ENCODE measurements around the gene DAPL1. TPM values are rescaled to one million over a fixed set of nuclear protein-coding genes. Genes with fewer than 3 reads are reported as not detected.

Gene DAPL1
- total and polyA plus RNA-seq, 10 of the 15 experiments (the other 5 are each of a cell fraction or from before 2014, with no cell fraction given), result not detected

GRCh38 chr2:158841850-158842249, 46.7 kb downstream of the DAPL1 start (continued):
- TF ChIP-seq SRF (IDR thresholded peaks at IDR 0.05; ENCODE audit: low read depth in 2 of 2, low read length in 2 of 2) (no peak), SUPT20H (IDR thresholded peaks at IDR 0.05; ENCODE audit: borderline replicate concordance, control insufficient read depth, low read depth, low read length) (no peak), ASH2L (IDR thresholded peaks at IDR 0.05; ENCODE audit: borderline replicate concordance, low read depth) (no peak), BCLAF1 (IDR thresholded peaks at IDR 0.05) (no peak), ESRRA (IDR thresholded peaks at IDR 0.05; ENCODE audit: low read length) (no peak), USF2 (IDR thresholded peaks at IDR 0.05; ENCODE audit: borderline replicate concordance, low read depth, low read length) (no peak)

DNA sequence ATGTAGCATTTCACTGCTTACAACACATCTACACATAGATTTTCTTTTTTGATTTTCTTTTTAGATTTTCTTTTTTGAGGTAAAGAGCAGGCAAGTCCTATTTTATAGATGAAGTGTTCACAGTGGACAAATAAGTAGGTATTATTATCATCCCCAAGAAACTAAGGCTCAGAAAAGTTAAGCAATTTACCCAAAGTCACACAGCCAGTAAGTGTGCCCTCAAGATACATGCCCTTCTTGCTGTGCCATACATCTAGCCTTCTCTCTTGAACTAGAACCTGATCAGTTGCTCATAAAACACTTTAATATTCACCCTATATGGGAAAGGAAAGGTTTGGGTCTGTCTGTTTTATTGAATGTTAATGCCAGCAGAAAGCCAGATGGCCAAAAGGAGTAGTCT, 50.3 kb downstream of the DAPL1 start:
- DNase-seq (ENCODE audit: low read depth, low spot score) (no peak), FAIRE-seq (no peak), ATAC-seq (no peak)
- no TSS peak for BruUV-seq (replicated peaks)
- Histone ChIP-seq H3K4me3 (no peak overlapping the region), H3K27ac (ENCODE audit: control insufficient read depth, insufficient read depth) (no peak overlapping the region), H3K9me3 (replicated peaks; ENCODE audit: control insufficient read depth, insufficient read depth, low read length) (no peaks in the 10 kb centered on the region), H3K27me3 (replicated peaks in 1 of 2; ENCODE audit: control insufficient read depth in 2 of 2, insufficient read depth in 2 of 2, low read length in 1 of 2) (peaks cover 0 to 1% of the 10 kb centered on the region in 2 experiments; a peak in 1 of 4 replicates), H3K4me1 (ENCODE audit: control insufficient read depth, insufficient read depth, low read length) (no peaks in the 10 kb centered on the region), H3K36me3 (ENCODE audit: control insufficient read depth in 2 of 2, insufficient read depth in 2 of 2, low read length in 1 of 2) (no peaks in the 10 kb centered on the region), H3K79me2 (ENCODE audit: control insufficient read depth, insufficient read depth, low read length) (no peaks in the 10 kb centered on the region), H3K4me2 (ENCODE audit: control insufficient read depth, insufficient read depth) (no peak overlapping the region), H4K20me1 (ENCODE audit: control insufficient read depth, insufficient read depth) (no peaks in the 10 kb centered on the region), H3K9ac (ENCODE audit: control insufficient read depth, insufficient read depth, low read length) (no peak overlapping the region), H2AFZ (ENCODE audit: control insufficient read depth, low read depth, low read length) (no peak overlapping the region)
- RAD21 ChIA-PET (ENCODE audit: unreplicated experiment), result no interaction called here
- intact Hi-C loops (cut with micrococcal nuclease; ENCODE audit: unreplicated experiment) (no loop called here), in situ Hi-C loops (cut with MboI) (no loop called here)
- CTCF ChIA-PET, result no interaction called here
- SMC1A ChIA-PET (ENCODE audit: uncharacterized antibody, unreplicated experiment), result no interaction called here
- POLR2A ChIA-PET, result no interaction called here
- TF ChIP-seq RELA (IDR thresholded peaks at IDR 0.05; ENCODE audit: borderline replicate concordance, partially characterized antibody) (no peak), JUND (IDR thresholded peaks at IDR 0.05; ENCODE audit: low read depth, low read length) (no peak), E2F8 (IDR thresholded peaks at IDR 0.05; ENCODE audit: low read depth, partially characterized antibody) (no peak), ZSCAN29 (IDR thresholded peaks at IDR 0.05) (no peak), ESRRA (IDR thresholded peaks at IDR 0.05; ENCODE audit: low read length) (no peak), PML (IDR thresholded peaks at IDR 0.05; ENCODE audit: low read length) (no peak), CHD4 (IDR thresholded peaks at IDR 0.05) (no peak), MAX (IDR thresholded peaks at IDR 0.05; ENCODE audit: low read depth, low read length) (no peak), USF2 (IDR thresholded peaks at IDR 0.05; ENCODE audit: borderline replicate concordance, low read depth, low read length) (no peak), RAD51 (IDR thresholded peaks at IDR 0.05) (no peak), MXI1 (IDR thresholded peaks at IDR 0.05; ENCODE audit: low read depth, low read length) (no peak), BMI1 (IDR thresholded peaks at IDR 0.05; ENCODE audit: borderline replicate concordance) (no peak)

Measured in GM12878 (cell line).